Heart left ventricle (tissue), 16 donors: ENCODE measurements around the gene SSTR4. TPM values are rescaled to one million over a fixed set of nuclear protein-coding genes. Genes with fewer than 3 reads are reported as not detected.
A peak's percentile ranks its signal among the peaks of the same experiment; 100 is the strongest.

Experiments used
- ATAC-seq, 4 donors: fragments of 200-7000 bp; cut with Tn5 transposase; one replicate each; pipeline ENCODE4 v1.9.1; 2020 to 2022; ENCODE audit warnings: moderate library complexity in 4 of 4, mild to moderate bottlenecking in 3 of 4, moderate number of reproducible peaks in 1 of 4
- DNase-seq, 5 donors: peaks; one replicate each; pipeline ENCODE4 v3.0.0-alpha.2; 2020
- H3K27ac ChIP-seq, 12 donors: fragments of 200-600 bp; sonication (generic) in 4 of 12; one replicate each; pipeline versions ENCODE4 v1.5.0 to v1.8.0; 2016 to 2022; ENCODE audit warnings: mild to moderate bottlenecking in 2 of 12
- H3K27me3 ChIP-seq, 9 donors: fragments of 200-600 bp; sonication (generic) in 2 of 9; one replicate each; pipeline versions ENCODE4 v1.5.1 to v1.8.0; 2016 to 2022; ENCODE audit warnings: mild to moderate bottlenecking in 3 of 9
- H3K36me3 ChIP-seq, 9 donors: fragments of 200-600 bp; sonication (generic) in 2 of 9; one replicate each; pipeline versions ENCODE4 v1.5.0 to v1.8.0; 2018 to 2022; ENCODE audit warnings: mild to moderate bottlenecking in 2 of 9
- H3K4me1 ChIP-seq, 12 donors: fragments of 200-600 bp; sonication (generic) in 4 of 12; one replicate each; pipeline versions ENCODE4 v1.5.0 to v1.8.0; 2016 to 2022; ENCODE audit warnings: mild to moderate bottlenecking in 3 of 12
- H3K4me3 ChIP-seq, 12 donors: fragments of 200-600 bp; sonication (generic) in 4 of 12; one replicate each; pipeline versions ENCODE4 v1.5.0 to v1.8.0; 2017 to 2022; ENCODE audit warnings: mild to moderate bottlenecking in 9 of 12, moderate library complexity in 4 of 12
- H3K9me3 ChIP-seq, 12 donors: fragments of 200-600 bp; sonication (generic) in 4 of 12; one replicate each; pipeline versions ENCODE4 v1.5.0 to v1.8.0; 2016 to 2022; ENCODE audit warnings: mild to moderate bottlenecking in 1 of 12
- CTCF ChIP-seq, 12 donors: fragments of 200-600 bp; sonication (generic) in 4 of 12; IDR thresholded peaks; one replicate each; pipeline versions ENCODE4 v1.5.0 to v1.8.0; 2018 to 2022; ENCODE audit warnings: antibody characterized with exemption in 12 of 12, mild to moderate bottlenecking in 5 of 12
- POLR2A ChIP-seq, 2 donors: fragments of 450-650 bp; IDR thresholded peaks; one replicate each; pipeline ENCODE4 v1.6.1; 2017; ENCODE audit warnings: antibody characterized with exemption in 2 of 2, mild to moderate bottlenecking in 2 of 2, moderate library complexity in 2 of 2
- whole genome bisulfite sequencing, 4 donors: extraction: QIAGEN DNeasy Blood & Tissue Kit in 2 of 4; methylation state at CpG; one replicate each; pipeline versions ENCODE4 v1.1.5 to v1.1.7; 2013 to 2018; 5-methylcytosine and 5-hydroxymethylcytosine counted together
- intact Hi-C, 10 donors: fragments of 100-400 bp; cut with DNase I; formaldehyde crosslinking; loops; one replicate each; pipeline versions ENCODE4 v1.11.1 to v1.14.2; 2022
- polyA plus RNA-seq, 2 donors: library from polyadenylated mRNA; stranded (reverse); fragments of 200-250 nt; gene quantifications; one replicate each; pipeline ENCODE4 v1.2.3, GENCODE V29; 2013
- total RNA-seq, 9 donors: library from RNA; depleted of rRNA in 2 of 9; stranded (reverse); fragments of >200 nt in 2 of 9; fragmentation: NEBNext Ultra II Directional in 3 of 9; extraction: Animal tissue kit (Norgen Biotek cat#: 25700) in 3 of 9; gene quantifications; one replicate each; pipeline versions ENCODE4 v1.1.0 to v1.2.4, GENCODE V29; 2016 to 2023
- donor health status: ischemic (EF 13 %, LVEDD 7.1; RV severe dilation, severe dysfunction).
- donor health status: healthy with polysubstance abuse.
- donor health status: DM: no; HTN: yes; CAD: no.
- donor health status: DM: no; HTN: no; CAD: no.
- donor health status: ischemic (EF 25% LVEDD 6.9; RV normal size, moderate dysfunction).
- donor health status: ischemic (EF 25% LVEDD 5.7; RV mildly dilated, moderate dysfunction).
- donor health status: healthy.
- donor health status: DM: yes; HTN: yes; CAD: no.
- donor health status: ischemic (EF 35%, LVEDD 5.7; RV mildly dilated, moderate dysfunction).
- donor health status: nonischemic (EF 11% LVEDD 7.7; RV severe dilation, severe dysfunction).
- donor health status: DM: yes; HTN: yes; CAD: no.
- donor health status: PGD.
- donor health status: ischemic (EF 29% LVEDD 5.4; RV normal size, mild dysfunction).
- donor health status: nonischemic (EF 23%, LVEDD 6.1; RV moderate dilation, normal function).

SSTR4 gene
- total and polyA plus RNA-seq, 11 donors: 0.28 TPM; not detected in 10

GRCh38 chr20:23007462-23007861, 27.6 kb upstream of the SSTR4 start:
- 86 to 98% (median 90%) methylated on average over 3 of the region's 3 CpGs for WGBS, 4 donors
- H3K27ac ChIP-seq: no peak overlapping the region
- no peaks in the 10 kb centered on the region for H3K9me3 ChIP-seq
- no peaks in the 10 kb centered on the region for H3K36me3 ChIP-seq
- TF ChIP-seq CTCF (IDR thresholded peaks at IDR 0.05) (no peak), POLR2A (IDR thresholded peaks at IDR 0.05) (no peak)
- H3K27me3 ChIP-seq: no peaks in the 10 kb centered on the region
- no peak overlapping the region for H3K4me3 ChIP-seq
- H3K4me1 ChIP-seq: no peaks in the 10 kb centered on the region
- intact Hi-C loops: no loop called here
- ATAC-seq (no peak), DNase-seq (no peak)

GRCh38 chr20:23007886-23008655, 27.0 kb upstream of the SSTR4 start:
- Histone ChIP-seq H3K27me3 (no peaks in the 10 kb centered on the region), H3K27ac (no peak overlapping the region), H3K36me3 (no peaks in the 10 kb centered on the region), H3K4me1 (peaks cover 0 to 5% (median 2%) of the 10 kb centered on the region in 12 donors), H3K4me3 (no peak overlapping the region), H3K9me3 (no peaks in the 10 kb centered on the region)
- ATAC-seq (no peak), DNase-seq (no peak)
- intact Hi-C loops: no loop called here
- TF ChIP-seq CTCF (IDR thresholded peaks at IDR 0.05): no peak
- no peak for TF ChIP-seq POLR2A (IDR thresholded peaks at IDR 0.05)
- WGBS, 4 donors: 92 to 97% (median 95%) methylated on average over 9 of the region's 9 CpGs

GRCh38 chr20:23008667-23009066, 26.4 kb upstream of the SSTR4 start:
- Histone ChIP-seq H3K4me1 (peaks cover 0 to 10% (median 7%) of the 10 kb centered on the region in 12 donors), H3K36me3 (no peaks in the 10 kb centered on the region), H3K4me3 (no peak overlapping the region), H3K9me3 (no peaks in the 10 kb centered on the region), H3K27me3 (no peaks in the 10 kb centered on the region), H3K27ac (no peak overlapping the region)
- ATAC-seq (no peak), DNase-seq (no peak)
- intact Hi-C loops: no loop called here
- TF ChIP-seq POLR2A (IDR thresholded peaks at IDR 0.05): no peak
- TF ChIP-seq CTCF (IDR thresholded peaks at IDR 0.05): no peak
- WGBS, 4 donors: 96 to 100% (median 98%) methylated on average over 2 of the region's 2 CpGs

GRCh38 chr20:23009636-23010035, 25.5 kb upstream of the SSTR4 start:
- no peak overlapping the region for H3K27ac ChIP-seq
- intact Hi-C loops: no loop called here
- ATAC-seq (peak in 1 of 4 donors; percentile 54), DNase-seq (no peak)
- H3K36me3 ChIP-seq: no peaks in the 10 kb centered on the region
- 38 to 55% (median 44%) methylated on average over 1 to 3 of the region's 3 CpGs for WGBS, 4 donors
- H3K9me3 ChIP-seq: no peaks in the 10 kb centered on the region
- H3K27me3 ChIP-seq: no peaks in the 10 kb centered on the region
- no peak for TF ChIP-seq POLR2A (IDR thresholded peaks at IDR 0.05)
- no peak for TF ChIP-seq CTCF (IDR thresholded peaks at IDR 0.05)
- peaks cover 0 to 12% (median 9%) of the 10 kb centered on the region in 12 donors for H3K4me1 ChIP-seq
- no peak overlapping the region for H3K4me3 ChIP-seq
